SK-N-SH treated with all-trans-retinoic acid at 6 μM for 48 hours (cell line): ENCODE results near the gene COX6B1.
"Not testable (repeated sequence)": the region's sequence is repeated elsewhere in the genome, so short reads cannot be mapped to it uniquely, and the experiment has no call there.

Experiments
- ATAC-seq: fragments of 200-7000 bp; cut with Tn5 transposase; 3 replicates; pipeline ENCODE4 v1.9.1; 2020; ENCODE audit warnings: mild to moderate bottlenecking, moderate library complexity
- ARNTL ChIP-seq: fragments of 450-650 bp; formaldehyde crosslinking; IDR thresholded peaks from 2 replicates; pipeline ENCODE4 v1.5.0; 2020; ENCODE audit warnings: low read depth, mild to moderate bottlenecking, moderate library complexity, borderline replicate concordance
- BACH2 ChIP-seq: fragments of 250-450 bp; sonication (Bioruptor Pico); IDR thresholded peaks from 2 replicates; pipeline ENCODE4 v1.9.0; 2021; ENCODE audit warnings: mild to moderate bottlenecking, borderline replicate concordance
- CSDC2 ChIP-seq: fragments of 250-450 bp; sonication (Bioruptor Pico); IDR thresholded peaks from 2 replicates; pipeline ENCODE4 v1.5.0; 2020; ENCODE audit warnings: mild to moderate bottlenecking, moderate library complexity
- GLIS3 ChIP-seq: fragments of 250-450 bp; sonication (Bioruptor Pico); IDR thresholded peaks from 2 replicates; pipeline ENCODE4 v1.5.0; 2020; ENCODE audit warnings: mild to moderate bottlenecking, moderate library complexity
- ISL1 ChIP-seq: fragments of 250-450 bp; sonication (Bioruptor Pico); IDR thresholded peaks from 2 replicates; pipeline ENCODE4 v2.1.2; 2022; ENCODE audit warnings: mild to moderate bottlenecking, moderate library complexity
- OSR1 ChIP-seq: fragments of 250-450 bp; sonication (Bioruptor Pico); IDR thresholded peaks from 2 replicates; pipeline ENCODE4 v1.8.0; 2022; ENCODE audit warnings: moderate library complexity, mild to moderate bottlenecking, inconsistent platforms
- PPARA ChIP-seq: fragments of 250-450 bp; sonication (Bioruptor Pico); IDR thresholded peaks from 2 replicates; pipeline ENCODE4 v1.5.0; 2020; ENCODE audit warnings: mild to moderate bottlenecking, borderline replicate concordance
- RARB ChIP-seq: fragments of 250-450 bp; sonication (Bioruptor Pico); IDR thresholded peaks from 2 replicates; pipeline ENCODE4 v1.8.0; 2021; ENCODE audit warnings: mild to moderate bottlenecking, moderate library complexity
- SNAI2 ChIP-seq: fragments of 250-450 bp; sonication (Bioruptor Pico); IDR thresholded peaks from 2 replicates; pipeline ENCODE4 v1.5.0; 2020; ENCODE audit warnings: mild to moderate bottlenecking, moderate library complexity
- TCF4 ChIP-seq: fragments of 250-450 bp; sonication (Bioruptor Pico); IDR thresholded peaks from 2 replicates; pipeline ENCODE4 v1.8.0; 2021; ENCODE audit warnings: mild to moderate bottlenecking, moderate library complexity, borderline replicate concordance
- TOX ChIP-seq: fragments of 250-450 bp; sonication (Bioruptor Pico); IDR thresholded peaks from 2 replicates; pipeline ENCODE4 v1.8.0; 2021; ENCODE audit warnings: mild to moderate bottlenecking, moderate library complexity, borderline replicate concordance
- ZC3H10 ChIP-seq: fragments of 250-450 bp; sonication (Bioruptor Pico); IDR thresholded peaks from 2 replicates; pipeline ENCODE4 v1.5.1; 2021; ENCODE audit warnings: mild to moderate bottlenecking, moderate library complexity
- ZFP3 ChIP-seq: fragments of 250-450 bp; sonication (Bioruptor Pico); IDR thresholded peaks from 2 replicates; pipeline ENCODE4 v1.5.0; 2020; ENCODE audit warnings: mild to moderate bottlenecking, moderate library complexity
- ZFP30 ChIP-seq: fragments of 450-650 bp; formaldehyde crosslinking; IDR thresholded peaks from 2 replicates; pipeline ENCODE4 v1.5.0; 2022; ENCODE audit warnings: mild to moderate bottlenecking, moderate library complexity
- ZNF565 ChIP-seq: fragments of 450-650 bp; formaldehyde crosslinking; conservative IDR thresholded peaks from 2 replicates; pipeline ENCODE4 v1.5.0; 2020; ENCODE audit warnings: low read depth, mild to moderate bottlenecking, moderate library complexity
- ZNF70 ChIP-seq: fragments of 450-650 bp; formaldehyde crosslinking; IDR thresholded peaks from 2 replicates; pipeline ENCODE4 v1.5.0; 2020; ENCODE audit warnings: mild to moderate bottlenecking, moderate library complexity
- ZNF8 ChIP-seq: fragments of 450-650 bp; formaldehyde crosslinking; IDR thresholded peaks from 2 replicates; pipeline ENCODE4 v1.5.0; 2020; ENCODE audit warnings: mild to moderate bottlenecking, moderate library complexity
- TF ChIP-seq, protein P1 (sequence below): fragments of 250-450 bp; sonication (Bioruptor Pico); IDR thresholded peaks from 2 replicates; pipeline ENCODE4 v1.8.0; 2020; ENCODE audit warnings: mild to moderate bottlenecking, moderate library complexity, borderline replicate concordance
- TF ChIP-seq, protein P2 (sequence below): fragments of 250-450 bp; sonication (Bioruptor Pico); IDR thresholded peaks from 2 replicates; pipeline ENCODE4 v1.8.0; 2021; ENCODE audit warnings: low read depth, mild to moderate bottlenecking, moderate library complexity, borderline replicate concordance
- TF ChIP-seq, protein P3 (sequence below): fragments of 250-450 bp; sonication (Bioruptor Pico); IDR thresholded peaks from 2 replicates; pipeline ENCODE4 v1.5.1; 2021; ENCODE audit warnings: mild to moderate bottlenecking, moderate library complexity
- TF ChIP-seq, protein P4 (sequence below): fragments of 250-450 bp; sonication (Bioruptor Pico); IDR thresholded peaks from 2 replicates; pipeline ENCODE4 v1.5.1; 2020; ENCODE audit warnings: low read depth, mild to moderate bottlenecking, moderate library complexity
- TF ChIP-seq, protein P5 (sequence below): fragments of 250-450 bp; sonication (Bioruptor Pico); IDR thresholded peaks from 2 replicates; pipeline ENCODE4 v1.5.0; 2020; ENCODE audit warnings: mild to moderate bottlenecking, moderate library complexity

Gene COX6B1

DNA sequence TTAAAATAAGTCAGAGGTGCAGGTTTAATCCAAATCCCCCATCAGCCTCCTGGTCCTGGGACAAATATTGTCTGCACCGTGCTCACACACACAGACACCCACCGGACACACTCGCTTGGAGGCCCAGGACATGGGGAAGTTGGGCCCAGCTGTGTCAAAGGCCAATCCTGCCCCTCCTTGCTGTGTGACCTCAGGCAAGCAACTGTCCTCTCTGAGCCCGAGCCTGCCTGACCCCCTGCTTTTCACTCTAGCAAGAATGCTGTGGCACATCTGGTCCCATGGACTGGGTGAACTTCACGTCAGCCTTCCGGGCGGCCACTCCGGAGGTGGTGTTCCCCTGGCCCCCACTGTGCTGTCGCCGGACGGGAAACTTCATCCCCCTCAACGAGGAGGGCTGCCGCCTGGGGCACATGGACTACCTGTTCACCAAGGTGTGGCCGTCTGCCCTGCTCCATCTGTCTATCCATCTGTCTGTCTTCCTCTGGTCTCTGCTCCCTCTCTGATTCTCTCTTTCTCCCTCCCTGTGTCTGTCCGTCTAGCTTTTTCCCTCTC is 27.5 kb downstream of the COX6B1 start (continued):
- TF ChIP-seq, protein P1, sequence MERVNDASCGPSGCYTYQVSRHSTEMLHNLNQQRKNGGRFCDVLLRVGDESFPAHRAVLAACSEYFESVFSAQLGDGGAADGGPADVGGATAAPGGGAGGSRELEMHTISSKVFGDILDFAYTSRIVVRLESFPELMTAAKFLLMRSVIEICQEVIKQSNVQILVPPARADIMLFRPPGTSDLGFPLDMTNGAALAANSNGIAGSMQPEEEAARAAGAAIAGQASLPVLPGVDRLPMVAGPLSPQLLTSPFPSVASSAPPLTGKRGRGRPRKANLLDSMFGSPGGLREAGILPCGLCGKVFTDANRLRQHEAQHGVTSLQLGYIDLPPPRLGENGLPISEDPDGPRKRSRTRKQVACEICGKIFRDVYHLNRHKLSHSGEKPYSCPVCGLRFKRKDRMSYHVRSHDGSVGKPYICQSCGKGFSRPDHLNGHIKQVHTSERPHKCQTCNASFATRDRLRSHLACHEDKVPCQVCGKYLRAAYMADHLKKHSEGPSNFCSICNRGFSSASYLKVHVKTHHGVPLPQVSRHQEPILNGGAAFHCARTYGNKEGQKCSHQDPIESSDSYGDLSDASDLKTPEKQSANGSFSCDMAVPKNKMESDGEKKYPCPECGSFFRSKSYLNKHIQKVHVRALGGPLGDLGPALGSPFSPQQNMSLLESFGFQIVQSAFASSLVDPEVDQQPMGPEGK (CRISPR knock-in tag), result no peak
- TF ChIP-seq ZFP30 (no peak), CSDC2 (CRISPR knock-in tag) (no peak), ARNTL (CRISPR knock-in tag) (no peak), RARB (no peak), PPARA (CRISPR knock-in tag) (no peak), BACH2 (CRISPR knock-in tag) (no peak), GLIS3 (CRISPR knock-in tag) (no peak), TOX (CRISPR knock-in tag) (no peak), OSR1 (CRISPR knock-in tag) (no peak)
- TF ChIP-seq, protein P2, sequence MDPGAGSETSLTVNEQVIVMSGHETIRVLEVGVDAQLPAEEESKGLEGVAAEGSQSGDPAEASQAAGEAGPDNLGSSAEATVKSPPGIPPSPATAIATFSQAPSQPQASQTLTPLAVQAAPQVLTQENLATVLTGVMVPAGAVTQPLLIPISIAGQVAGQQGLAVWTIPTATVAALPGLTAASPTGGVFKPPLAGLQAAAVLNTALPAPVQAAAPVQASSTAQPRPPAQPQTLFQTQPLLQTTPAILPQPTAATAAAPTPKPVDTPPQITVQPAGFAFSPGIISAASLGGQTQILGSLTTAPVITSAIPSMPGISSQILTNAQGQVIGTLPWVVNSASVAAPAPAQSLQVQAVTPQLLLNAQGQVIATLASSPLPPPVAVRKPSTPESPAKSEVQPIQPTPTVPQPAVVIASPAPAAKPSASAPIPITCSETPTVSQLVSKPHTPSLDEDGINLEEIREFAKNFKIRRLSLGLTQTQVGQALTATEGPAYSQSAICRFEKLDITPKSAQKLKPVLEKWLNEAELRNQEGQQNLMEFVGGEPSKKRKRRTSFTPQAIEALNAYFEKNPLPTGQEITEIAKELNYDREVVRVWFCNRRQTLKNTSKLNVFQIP (CRISPR knock-in tag), result no peak
- TF ChIP-seq, all 23 proteins: peak for 0

DNA sequence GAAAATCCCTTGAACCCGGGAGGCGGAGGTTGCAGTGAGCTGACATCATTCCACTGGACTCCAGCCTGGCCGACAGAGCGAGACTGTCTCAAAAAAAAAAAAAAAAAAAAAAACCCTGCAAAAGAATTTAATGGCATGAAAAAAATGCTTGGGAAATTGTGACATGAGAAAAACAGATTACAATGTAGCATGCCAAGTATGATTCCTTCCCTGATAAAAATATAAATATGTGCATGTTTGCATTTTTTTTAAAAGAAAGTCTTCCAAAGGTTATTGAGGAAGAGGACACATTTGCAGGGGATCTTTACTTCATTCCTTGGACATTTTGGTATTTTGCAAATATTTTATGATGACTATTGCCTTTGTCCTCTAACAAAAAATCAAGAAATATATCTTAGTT is 41.7 kb downstream of the COX6B1 start:
- ATAC-seq, result peak; percentile 15; the same call in 2 of the 3 replicates
- TF ChIP-seq TCF4 (CRISPR knock-in tag) (no peak), ISL1 (CRISPR knock-in tag) (0 out of 2 replicates have a peak, but pooled peaks have one; percentile 10)

DNA sequence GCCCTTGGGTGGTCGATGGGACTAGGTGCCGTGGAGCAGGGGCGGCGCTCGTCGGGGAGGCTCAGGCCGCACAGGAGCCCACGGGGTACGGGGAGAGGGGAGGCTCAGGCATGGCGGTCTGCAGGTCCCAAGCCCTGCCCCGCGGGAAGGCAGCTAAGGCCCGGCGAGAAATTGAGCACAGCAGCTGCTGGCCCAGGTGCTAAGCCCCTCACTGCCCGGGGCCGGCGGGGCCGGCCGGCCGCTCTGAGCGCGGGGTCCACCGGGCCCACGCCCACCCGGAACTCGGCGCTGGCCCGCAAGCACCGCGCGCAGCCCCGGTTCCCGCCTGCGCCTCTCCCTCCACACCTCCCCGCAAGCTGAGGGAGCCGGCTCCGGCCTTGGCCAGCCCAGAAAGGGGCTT is 43.0 kb downstream of the COX6B1 start:
- ATAC-seq, result not testable (repeated sequence)

DNA sequence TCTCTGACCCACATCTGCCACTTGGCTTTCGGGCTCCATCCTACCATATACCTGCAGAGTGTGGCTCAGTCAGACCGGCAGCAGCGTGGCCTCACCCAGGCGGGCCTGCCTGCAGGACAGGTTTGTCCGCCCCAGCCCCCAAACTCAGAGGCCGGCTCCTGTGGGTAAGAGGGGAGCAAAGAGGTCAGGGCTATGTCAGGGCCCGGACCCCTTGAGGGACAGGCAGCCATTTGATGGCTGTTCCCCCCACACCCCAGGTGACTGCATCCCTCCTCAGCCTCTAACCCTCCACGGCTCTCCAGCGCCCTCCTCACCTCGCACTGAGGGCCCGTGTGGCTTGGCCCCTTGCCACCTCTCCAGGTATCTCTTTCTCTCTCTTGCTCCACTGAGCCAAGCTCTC is 43.9 kb downstream of the COX6B1 start:
- TF ChIP-seq ZFP3, result no peak
- no peak for TF ChIP-seq ARNTL (CRISPR knock-in tag)
- no peak for TF ChIP-seq ZFP30
- TF ChIP-seq, protein P3, sequence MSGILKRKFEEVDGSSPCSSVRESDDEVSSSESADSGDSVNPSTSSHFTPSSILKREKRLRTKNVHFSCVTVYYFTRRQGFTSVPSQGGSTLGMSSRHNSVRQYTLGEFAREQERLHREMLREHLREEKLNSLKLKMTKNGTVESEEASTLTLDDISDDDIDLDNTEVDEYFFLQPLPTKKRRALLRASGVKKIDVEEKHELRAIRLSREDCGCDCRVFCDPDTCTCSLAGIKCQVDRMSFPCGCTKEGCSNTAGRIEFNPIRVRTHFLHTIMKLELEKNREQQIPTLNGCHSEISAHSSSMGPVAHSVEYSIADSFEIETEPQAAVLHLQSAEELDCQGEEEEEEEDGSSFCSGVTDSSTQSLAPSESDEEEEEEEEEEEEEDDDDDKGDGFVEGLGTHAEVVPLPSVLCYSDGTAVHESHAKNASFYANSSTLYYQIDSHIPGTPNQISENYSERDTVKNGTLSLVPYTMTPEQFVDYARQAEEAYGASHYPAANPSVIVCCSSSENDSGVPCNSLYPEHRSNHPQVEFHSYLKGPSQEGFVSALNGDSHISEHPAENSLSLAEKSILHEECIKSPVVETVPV (CRISPR knock-in tag), result no peak
- no peak for TF ChIP-seq ZC3H10
- TF ChIP-seq, protein P1 (CRISPR knock-in tag), result no peak
- no peak for TF ChIP-seq ZNF565 (CRISPR knock-in tag)
- no peak for TF ChIP-seq RARB
- no peak for TF ChIP-seq SNAI2 (CRISPR knock-in tag)
- TF ChIP-seq ISL1 (CRISPR knock-in tag), result no peak
- TF ChIP-seq TCF4 (CRISPR knock-in tag), result no peak
- TF ChIP-seq, protein P2 (CRISPR knock-in tag), result no peak
- TF ChIP-seq, protein P4, sequence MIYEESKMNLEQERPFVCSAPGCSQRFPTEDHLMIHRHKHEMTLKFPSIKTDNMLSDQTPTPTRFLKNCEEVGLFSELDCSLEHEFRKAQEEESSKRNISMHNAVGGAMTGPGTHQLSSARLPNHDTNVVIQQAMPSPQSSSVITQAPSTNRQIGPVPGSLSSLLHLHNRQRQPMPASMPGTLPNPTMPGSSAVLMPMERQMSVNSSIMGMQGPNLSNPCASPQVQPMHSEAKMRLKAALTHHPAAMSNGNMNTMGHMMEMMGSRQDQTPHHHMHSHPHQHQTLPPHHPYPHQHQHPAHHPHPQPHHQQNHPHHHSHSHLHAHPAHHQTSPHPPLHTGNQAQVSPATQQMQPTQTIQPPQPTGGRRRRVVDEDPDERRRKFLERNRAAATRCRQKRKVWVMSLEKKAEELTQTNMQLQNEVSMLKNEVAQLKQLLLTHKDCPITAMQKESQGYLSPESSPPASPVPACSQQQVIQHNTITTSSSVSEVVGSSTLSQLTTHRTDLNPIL (CRISPR knock-in tag), result no peak
- TF ChIP-seq BACH2 (CRISPR knock-in tag), result no peak
- TF ChIP-seq ZNF8, result no peak
- TF ChIP-seq, protein P5, sequence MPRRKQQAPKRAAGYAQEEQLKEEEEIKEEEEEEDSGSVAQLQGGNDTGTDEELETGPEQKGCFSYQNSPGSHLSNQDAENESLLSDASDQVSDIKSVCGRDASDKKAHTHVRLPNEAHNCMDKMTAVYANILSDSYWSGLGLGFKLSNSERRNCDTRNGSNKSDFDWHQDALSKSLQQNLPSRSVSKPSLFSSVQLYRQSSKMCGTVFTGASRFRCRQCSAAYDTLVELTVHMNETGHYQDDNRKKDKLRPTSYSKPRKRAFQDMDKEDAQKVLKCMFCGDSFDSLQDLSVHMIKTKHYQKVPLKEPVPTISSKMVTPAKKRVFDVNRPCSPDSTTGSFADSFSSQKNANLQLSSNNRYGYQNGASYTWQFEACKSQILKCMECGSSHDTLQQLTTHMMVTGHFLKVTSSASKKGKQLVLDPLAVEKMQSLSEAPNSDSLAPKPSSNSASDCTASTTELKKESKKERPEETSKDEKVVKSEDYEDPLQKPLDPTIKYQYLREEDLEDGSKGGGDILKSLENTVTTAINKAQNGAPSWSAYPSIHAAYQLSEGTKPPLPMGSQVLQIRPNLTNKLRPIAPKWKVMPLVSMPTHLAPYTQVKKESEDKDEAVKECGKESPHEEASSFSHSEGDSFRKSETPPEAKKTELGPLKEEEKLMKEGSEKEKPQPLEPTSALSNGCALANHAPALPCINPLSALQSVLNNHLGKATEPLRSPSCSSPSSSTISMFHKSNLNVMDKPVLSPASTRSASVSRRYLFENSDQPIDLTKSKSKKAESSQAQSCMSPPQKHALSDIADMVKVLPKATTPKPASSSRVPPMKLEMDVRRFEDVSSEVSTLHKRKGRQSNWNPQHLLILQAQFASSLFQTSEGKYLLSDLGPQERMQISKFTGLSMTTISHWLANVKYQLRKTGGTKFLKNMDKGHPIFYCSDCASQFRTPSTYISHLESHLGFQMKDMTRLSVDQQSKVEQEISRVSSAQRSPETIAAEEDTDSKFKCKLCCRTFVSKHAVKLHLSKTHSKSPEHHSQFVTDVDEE (CRISPR knock-in tag), result no peak
- no peak for TF ChIP-seq TOX (CRISPR knock-in tag)
- no peak for TF ChIP-seq ZNF70
- no peak for TF ChIP-seq CSDC2 (CRISPR knock-in tag)
- ATAC-seq, result no peak
